Raji (cell line): ENCODE measurements around the gene HCFC1.

ENCODE experiments used
- POLR2A ChIP-seq: IDR thresholded peaks from 2 replicates; pipeline ENCODE4 v1.6.1; 2011; ENCODE audit warnings: low read depth, low read length, control low read depth; ENCODE audit not compliant: insufficient read depth

HCFC1 gene

DNA sequence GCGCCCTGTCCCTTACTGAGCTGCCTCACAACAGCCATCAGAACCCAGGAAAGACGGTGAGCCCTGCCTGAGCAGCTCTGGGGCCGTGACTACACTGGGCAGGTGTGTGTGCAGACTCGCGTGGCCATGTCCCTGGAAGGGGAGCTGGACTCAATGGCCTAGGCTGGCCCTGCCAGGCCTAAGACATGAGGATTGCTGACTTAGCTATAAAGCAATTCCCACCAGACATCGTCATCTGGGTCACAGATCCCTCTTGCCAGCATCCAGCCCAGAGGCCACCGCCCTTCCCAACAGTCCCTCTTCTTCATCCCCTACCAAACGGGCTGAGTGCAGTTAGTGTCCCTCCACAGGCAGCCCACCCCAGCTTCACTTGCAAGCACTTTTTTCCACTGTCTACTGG lies 40.5 kb downstream of the HCFC1 start:
- TF ChIP-seq POLR2A, result no peak

DNA sequence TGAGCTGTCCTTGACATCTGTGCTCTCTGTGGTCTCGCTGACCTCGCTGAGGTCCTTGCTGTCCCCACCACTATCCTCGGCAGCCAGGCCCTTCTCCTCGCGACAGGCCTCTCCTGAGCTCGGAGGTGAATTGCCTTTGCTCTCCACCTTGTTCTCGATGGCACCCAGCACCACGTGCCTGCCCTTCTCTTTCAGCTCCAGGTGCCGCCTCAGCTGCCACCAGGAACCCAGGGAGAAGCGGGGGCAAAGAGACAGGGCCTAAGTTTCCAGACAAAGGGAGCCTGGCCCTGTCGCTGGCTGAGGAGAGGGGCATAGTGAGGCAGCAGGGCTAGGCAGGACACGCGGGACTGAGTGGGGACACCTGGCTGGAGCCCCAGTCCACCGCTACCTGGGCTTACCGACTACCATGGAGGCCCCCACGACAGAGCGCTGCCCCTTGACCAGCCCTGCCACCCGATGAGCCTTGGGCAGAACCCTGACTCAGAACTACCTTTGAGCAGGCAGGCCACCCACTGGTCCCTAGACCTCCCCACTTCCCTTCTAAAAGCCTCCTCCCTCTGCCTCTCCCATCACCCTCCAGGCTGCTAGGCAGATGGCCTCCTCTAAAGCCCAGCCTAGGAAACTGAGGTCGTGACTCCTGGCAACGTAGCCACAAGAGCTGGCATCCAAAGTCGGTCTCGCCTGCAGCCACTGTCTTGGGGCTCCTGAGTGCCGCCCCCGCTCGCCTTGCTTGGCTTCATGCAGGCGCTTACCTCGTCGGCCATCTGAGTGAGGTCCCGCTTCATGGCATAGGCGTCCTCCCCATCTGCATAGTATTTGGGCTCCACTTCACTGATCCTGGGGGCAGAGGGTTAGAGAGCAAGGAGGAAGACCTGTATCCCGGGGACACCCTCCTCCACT lies 41.4 kb downstream of the HCFC1 start:
- no peak for TF ChIP-seq POLR2A

- no peak for TF ChIP-seq POLR2A
Measured at GRCh38 chrX:153929576-153929975, 42.0 kb downstream of the HCFC1 start.

DNA sequence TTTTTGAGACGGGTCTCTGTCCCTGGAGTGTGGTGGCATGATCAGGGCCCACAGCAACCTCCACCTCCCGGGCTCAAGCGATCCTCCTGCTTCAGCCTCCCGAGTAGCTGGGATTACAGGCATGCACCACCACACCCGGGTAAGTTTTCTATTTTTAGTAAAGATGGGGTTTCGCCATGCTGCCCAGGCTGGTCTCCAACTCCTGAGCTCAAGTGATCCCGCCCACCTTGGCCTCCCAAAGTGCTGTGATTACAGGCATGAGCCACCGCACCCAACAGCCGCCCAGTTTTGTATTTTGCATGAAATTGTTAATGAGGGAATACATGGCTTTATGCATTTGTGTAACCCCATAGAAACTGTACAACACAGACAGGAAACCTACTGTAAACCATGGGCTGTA lies 42.8 kb downstream of the HCFC1 start:
- TF ChIP-seq POLR2A, result no peak

DNA sequence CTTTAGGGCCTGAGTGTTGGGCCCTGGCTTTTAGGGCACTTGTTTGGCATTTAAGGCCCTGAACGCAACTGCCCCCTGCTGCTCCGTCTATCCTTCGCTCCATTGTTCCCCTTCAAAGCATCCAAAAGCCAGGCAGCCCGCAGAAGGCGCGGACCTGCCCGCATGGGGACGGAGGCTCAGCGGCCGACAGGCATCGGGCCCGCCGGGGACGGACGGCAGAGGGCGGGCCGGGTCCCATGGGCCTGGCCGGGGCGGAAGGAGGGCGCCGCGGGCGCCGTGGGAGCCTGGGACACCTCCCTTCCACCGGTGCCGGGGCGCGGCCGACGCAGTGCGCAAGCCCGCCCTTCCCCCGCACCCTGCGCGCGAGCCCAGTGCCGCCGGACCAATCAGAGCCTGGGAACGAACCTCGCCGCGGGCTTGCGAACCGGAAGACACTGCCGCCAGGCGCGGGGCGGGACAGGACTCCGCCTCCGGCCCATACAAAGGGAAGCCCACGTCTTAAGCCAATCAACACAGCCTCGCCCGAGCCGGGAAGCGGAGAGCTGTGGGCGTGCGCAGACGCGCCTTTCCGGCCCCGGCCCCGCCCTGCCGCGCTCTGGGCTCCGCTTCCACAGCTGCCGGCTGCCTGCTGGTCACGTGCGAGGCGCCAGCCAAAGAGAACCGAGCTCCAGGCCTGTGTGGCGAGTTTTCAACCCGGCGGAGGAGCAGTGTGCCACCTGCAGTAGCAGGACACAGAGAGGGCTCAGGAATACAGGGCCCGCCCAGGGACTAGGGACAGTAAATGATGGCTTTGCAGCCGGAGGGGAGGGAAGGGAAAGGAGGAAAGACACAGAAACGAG lies 43.5 kb downstream of the HCFC1 start:
- peak; percentile 61 for TF ChIP-seq POLR2A

DNA sequence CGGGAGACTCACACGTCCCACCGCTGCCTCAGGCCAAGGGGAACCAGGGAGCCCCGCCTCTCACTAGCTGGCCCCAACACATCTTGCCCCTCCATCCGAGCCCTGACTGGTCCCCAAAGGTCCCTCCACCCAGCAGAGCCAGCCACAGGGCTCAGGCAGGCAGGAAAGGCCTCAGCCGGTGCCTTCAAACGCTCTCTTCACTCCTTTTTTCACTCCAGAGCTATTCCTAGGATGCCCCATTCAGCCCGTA lies 44.0 kb downstream of the HCFC1 start:
- TF ChIP-seq POLR2A, result no peak

DNA sequence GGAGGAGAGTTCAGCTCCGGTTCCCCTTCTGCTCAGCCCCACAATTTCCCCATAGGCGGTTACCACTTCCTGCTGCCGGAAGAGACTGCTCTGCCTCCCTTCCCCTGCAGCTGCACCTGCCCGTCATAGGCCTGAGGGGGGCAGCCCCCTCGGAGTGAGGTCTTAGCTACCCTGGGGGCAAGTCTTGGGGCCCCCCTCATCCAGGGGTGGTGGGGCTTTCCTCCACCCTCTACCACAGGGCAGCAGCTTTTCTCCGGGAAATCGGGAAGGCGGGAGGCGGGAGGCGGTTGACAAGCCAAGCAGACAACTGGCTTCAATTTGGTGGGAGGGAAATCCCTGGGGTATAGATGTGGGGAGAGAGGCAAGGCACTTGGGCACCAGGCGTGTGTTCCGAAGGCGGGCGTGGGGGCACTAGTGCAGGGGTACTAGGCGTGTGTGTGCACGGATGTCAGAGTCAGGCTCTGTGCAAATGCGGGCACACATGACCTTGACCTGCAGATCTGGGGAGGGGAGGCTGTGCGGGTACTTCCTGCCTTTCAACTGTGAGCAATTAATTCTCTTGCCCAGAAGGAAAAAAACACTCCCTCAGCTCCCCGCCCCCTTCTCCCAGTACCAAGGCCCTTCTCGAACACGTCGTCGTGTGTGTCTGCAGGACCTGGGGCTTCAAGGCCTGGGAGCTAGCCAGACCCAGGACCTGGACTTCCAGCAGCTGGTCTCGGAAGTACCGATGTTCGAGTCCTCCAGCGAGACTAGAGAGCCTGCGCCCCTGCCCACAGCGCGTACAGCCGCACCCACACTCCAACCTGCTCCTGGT lies 44.6 kb downstream of the HCFC1 start:
- peak; percentile 62 for TF ChIP-seq POLR2A

DNA sequence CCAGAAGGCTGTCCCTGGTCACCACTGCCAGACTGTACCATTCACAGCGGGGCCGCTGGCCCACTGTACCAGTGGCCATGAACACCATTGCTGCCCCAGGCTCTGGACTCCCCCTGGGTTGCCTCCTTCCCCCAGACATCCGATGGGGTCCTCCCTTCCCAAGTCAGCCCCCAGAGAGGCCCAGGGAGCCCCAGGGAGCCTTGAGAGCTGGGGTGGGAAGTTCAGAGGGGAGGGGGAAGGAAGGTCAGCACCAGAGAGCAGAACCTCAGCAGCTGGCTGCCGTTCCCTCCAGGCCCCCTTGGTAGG lies 45.1 kb downstream of the HCFC1 start:
- no peak for TF ChIP-seq POLR2A

DNA sequence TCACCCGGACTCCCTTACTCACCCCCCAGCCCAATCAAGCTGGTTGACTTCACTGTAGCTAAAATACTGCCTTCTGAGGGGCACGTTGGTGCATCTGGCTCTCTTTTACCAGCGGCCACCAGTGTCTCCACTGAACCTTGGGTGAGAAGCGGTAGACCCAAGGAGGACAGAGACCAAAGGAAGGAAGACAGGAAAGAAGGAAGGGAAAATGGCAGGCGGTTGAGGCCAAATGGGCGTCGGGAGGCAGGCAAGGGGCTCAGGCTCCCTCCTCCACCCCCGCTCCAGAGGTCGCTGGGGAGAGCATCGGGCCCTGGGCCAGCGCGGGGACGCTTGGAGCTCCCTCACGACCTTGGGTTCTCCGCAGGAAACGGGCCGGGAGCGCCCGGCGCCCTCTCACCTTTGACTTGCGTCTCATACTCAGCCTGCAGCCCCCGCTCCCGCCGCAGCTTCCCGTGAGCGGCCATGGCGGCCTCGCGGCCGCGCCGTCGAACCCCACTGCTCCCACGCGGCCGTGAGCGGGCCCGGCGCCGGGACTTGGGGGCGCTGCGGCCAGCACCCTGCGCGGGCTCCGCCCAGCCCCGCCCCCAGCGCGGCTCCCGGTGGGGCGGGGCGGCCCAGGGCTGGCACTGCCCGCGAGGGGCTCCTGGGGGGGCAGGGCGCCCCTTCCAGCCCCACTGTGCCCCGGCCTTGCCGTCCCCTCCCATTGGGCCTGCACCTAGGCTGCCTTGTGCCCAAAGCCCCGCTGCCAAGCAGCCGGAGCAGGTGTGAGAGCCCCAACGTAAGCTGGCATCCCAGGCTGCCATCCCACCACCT lies 45.7 kb downstream of the HCFC1 start, which contains the start of gene ARHGAP4:
TSS of gene ARHGAP4 (minus strand) at position 526 of the 813 bp plus-strand sequence. CDS start at position 464, 62 bp downstream.
- peak; percentile 44; the same call in 1 of the 2 replicates for TF ChIP-seq POLR2A

DNA sequence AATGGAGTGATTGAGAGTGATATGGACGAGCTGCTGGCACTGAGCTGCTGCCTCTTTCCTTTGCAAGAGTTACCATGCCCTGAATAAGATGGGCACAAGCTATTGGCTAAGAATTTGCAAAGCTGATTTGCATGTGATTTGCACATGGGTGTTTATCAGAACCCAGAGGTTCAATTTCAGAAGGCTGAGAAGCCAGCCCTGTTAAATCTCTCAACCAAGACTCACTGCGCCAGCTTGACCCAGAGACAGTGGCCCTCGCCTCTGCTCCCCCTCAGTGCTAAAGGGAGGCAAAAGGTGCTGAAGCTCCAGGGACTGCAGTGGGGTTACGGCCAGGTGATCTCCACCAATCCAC lies 46.3 kb downstream of the HCFC1 start:
- peak; percentile 96 for TF ChIP-seq POLR2A

GRCh38 chrX:153924149-153924861 lies 47.3 kb downstream of the HCFC1 start:
- peak; percentile 17; the same call in 1 of the 2 replicates for TF ChIP-seq POLR2A

- TF ChIP-seq POLR2A, result no peak
Measured at GRCh38 chrX:153922932-153923857, 48.4 kb downstream of the HCFC1 start.
